Epithelial cell of prostate (primary cell): ENCODE results near the gene IPO5.

Experiments used
- DNase-seq: peaks from one replicate; pipeline ENCODE4 v3.0.0-alpha.2; 2011; ENCODE audit warnings: low read depth, low spot score
- H3K27ac ChIP-seq: fragments of 450-650 bp; 2 replicates; pipeline ENCODE4 v1.5.1; 2017; ENCODE audit warnings: mild to moderate bottlenecking

The IPO5 gene

DNA sequence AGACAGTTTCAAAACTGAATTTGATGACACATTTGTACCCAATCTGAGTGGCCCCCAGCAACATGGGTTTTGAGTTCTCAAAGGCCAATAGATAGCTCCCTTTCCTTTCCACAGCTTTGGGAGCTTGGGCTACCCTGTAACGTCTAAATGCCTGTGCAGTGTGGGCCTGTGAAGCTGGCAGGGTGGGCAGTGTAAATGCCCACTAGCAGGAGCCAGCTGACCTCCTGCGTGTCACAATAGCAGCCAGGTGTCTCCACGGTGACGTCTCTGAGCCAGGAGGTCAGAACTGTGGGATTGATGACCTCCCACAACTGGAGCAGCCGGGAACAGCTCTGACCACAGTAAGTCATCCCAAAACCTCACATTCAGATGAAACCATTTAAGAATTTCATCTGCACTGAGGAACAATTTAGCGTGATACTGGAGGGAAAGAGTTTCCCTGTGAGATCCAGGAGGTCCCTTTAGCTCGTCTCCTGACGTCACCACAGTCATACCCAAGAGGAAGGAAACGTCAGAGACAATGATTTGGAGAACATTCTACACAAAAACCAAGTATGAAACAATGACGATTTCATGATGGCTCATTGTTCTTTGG lies at the start of gene IPO5:
Gene IPO5, plus strand, starts transcription at position 300 of the 595 bp plus-strand sequence. CDS start 23,022 bp downstream, outside the sequence.
- H3K27ac ChIP-seq: no peak within 1 kb of the TSS

DNA sequence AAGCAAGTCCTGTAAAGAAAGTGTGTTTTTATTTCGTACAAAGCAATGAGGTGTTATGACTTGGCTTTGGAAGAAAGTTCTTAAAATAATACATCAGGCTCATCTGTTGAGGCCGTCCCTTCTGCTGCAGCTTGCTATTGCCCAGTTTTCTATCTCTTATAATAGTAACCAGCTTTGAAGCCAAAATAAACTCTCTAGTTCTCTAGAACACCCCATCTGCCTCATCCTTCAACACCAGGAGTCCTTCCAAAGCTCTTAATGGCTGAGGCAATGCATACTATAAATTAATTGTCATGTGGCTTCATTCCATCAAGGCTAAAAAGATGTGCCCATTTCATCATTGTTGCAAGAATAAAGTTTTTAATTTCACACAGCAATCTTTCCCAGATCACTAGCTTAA lies 49.4 kb upstream of the IPO5 start:
- no peak for DNase-seq
- H3K27ac ChIP-seq: no peak overlapping the region

More for the DNA sequence above, at the start of gene IPO5:
- DNase-seq: no peak

DNA sequence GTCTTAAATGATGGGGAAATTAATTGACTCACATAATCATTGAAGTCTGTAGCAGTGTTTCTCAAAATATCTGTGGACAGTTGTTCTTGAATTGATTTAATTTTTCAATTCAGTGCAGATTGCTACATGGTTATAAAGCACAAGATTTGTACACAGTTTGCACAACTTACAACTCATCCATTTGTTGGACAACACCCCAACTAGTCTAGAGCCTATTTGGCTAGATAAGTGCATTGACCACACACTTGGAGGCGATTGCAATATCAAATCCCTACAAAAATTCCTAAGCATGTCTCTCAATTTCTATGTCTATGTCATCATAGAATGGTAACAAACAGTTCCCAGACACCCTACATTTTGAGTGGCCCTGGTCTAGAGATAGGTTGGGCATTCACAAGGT lies 48.0 kb upstream of the IPO5 start:
- H3K27ac ChIP-seq: no peak overlapping the region
- DNase-seq: no peak

DNA sequence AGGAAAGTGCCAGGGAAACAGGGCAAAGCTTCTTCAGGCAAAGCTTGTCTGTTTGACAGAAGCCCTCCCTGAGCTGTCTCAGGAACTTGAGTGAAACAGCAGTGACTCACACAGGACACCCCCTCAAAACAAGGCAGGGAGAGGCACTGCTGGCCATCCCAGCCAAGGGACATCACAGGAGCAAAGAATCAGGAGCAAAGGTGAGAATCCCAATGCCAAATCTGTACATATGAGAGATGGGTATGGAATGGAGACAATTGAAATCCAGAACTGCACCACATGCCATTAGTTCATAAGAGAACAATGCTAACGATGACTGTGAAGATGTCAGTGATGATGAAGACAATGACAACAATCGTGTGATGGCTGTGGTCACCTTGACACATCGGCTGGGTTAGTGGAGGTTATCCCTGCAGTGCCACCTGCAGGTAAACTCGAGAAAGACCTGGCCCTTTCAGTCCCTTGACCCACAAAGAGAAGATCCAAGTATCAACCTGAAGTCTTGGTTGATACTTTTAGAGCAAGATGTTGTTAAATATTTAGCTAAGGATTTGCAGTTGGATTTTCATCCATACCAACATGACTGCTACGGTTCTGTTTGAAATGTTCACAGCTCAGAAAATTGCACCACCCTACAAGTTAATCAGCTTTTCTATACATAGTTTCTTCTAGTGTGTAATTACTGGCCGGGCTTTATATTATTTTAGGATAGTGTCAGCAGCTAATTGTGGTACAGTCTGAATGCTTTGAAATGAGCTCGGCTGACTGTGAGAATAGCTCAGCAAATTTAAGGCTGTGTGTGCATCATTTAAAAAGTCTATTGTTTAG lies 42.0 kb upstream of the IPO5 start:
- H3K27ac ChIP-seq: no peak overlapping the region
- DNase-seq: peak; percentile 6

DNA sequence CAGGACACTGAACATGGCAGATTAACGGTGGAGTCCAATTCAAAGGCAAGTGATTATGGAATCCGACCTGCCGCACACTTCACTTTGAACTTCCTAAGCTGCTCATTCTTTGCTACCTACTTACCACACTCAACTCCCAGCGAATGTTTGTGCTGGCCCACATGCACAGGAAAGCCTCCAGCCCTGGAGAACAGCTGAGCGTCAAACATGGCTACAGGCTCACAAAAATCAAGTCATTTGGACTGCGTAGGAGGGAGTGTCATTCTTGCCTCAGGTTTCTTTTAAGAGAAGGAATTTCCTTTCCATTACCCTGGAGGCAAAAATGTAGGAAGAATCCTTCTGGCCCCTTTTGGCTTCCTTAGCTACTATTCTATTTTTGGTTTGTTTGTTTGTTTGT lies 41.3 kb upstream of the IPO5 start:
- H3K27ac ChIP-seq: no peak overlapping the region

DNA sequence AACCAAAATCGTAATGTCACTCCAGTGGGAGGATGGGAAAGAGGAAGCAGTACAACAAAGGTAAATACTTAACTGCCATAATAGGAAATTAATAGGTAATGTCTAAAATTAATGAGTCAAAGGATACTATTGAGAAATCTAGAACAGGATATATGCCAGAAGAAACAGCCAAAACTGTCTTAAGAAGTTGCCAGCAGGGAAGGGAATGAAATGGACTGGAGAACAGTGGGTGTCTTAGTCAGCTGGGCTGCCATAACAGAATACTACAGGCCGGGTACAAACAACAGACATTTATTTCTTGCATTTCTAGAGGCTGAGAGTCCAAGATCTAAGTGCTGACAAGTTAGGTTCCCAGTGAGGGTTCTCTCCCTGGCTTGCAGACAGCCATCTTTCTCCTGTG lies 40.3 kb upstream of the IPO5 start:
- no peak overlapping the region for H3K27ac ChIP-seq
- DNase-seq: no peak

More for the DNA sequence above, 41.3 kb upstream of the IPO5 start:
- no peak for DNase-seq

DNA sequence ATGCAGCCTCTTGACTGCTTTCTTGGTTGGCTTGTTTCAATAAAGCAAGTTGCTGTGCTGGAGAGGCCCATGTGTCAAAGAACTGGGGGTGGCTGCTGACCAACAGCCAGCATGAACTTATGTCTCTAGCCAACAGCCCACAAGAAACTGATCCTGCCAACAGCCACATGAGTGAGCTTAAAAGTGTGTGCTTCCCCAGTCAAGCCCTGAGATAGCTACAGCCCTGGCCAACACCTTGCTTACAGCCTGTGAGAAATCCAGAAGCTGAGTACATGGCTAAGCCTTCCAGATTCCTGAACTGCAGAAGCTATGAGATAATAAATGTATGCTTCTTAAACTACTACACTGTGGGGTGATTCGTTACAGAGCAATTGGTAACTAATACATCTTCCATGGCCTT lies 38.9 kb upstream of the IPO5 start:
- no peak overlapping the region for H3K27ac ChIP-seq
- no peak for DNase-seq

DNA sequence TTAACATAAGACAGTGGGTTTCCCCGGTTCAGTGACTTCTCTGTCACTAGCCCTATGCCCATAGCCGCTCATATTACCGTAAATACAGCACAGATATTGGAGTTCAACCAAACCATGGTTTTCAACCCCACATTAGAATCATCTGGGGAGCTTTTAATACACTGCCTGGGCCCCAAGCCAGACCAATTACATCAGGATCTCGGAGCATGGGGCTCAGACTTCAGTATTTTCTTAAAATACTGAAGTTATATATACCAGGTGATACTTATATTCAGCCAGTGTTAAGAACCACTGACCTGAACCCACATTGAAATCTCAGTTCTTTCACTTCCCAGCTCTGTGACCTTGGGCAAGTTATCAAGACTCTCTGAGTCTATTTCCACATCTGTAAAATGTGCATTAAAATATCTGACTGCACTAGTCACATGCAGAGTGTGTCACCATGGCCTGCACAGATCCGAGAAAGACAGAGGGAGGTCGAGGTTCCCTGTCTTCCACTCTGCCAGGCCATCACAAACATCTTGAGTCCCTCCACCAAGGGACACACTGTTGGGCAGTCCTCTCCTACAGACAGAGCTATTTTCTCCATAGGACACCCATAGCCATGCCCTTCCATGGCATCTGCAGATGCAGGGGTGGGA lies 32.2 kb upstream of the IPO5 start:
- H3K27ac ChIP-seq: no peak overlapping the region
- no peak for DNase-seq

DNA sequence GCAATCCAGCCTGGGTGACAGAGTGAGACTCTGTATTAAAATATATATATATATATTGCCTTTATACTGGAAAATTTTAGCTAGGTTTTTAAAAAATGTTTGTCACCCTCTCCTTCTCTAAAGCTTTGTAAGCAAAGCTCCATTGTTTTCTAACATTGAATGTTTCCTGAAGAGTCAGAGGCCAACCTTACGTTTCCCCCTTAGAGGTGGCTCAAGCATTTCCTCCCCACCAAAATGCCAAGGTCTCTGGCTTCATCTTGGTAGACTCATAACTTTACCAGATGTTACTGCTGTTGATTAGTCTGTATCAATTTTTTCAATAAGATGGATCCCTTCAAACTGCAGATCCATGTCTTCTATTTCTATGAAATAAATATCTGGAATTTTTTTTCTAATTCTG lies 25.2 kb upstream of the IPO5 start:
- H3K27ac ChIP-seq: no peak overlapping the region

DNA sequence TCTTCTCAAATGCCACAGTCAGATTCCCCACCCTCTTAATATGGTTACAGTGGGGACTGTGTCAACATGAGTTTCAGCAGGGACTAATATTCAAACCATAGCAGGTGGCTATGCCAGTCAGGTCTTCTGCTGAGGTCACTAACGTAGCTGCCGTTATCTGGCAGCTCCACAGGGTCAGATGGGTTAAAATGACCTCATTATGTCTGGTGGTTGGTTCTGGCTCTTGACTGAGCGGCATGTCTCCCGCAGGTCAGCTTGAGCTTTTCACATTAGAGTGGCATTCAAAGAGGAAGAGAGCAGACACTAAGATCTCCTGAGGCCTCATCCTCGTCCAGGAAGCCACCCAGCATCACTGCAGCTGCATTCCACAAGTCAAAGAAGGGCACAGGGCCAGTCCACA lies 21.4 kb upstream of the IPO5 start:
- DNase-seq: no peak
- no peak overlapping the region for H3K27ac ChIP-seq

More for the DNA sequence above, 25.2 kb upstream of the IPO5 start:
- DNase-seq: no peak

DNA sequence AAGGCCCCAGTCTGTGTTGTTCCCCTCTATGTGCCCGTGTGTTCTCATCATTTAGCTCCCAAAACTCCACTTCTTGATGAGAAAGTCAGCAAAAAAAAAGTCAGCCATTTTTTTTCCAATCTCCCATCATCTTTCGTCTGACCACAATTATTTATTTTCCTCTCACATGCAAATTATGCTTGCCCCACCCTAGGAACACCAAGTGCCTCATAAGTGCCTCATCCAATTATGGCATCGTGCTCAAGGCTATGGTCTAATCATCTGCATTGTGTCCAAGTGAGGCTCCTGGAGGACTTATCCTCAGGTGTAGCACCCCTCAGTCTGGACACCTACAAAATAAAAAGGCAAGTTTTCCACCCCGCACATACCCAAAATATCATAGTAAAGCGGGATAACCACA lies 20.8 kb upstream of the IPO5 start:
- DNase-seq: no peak
- H3K27ac ChIP-seq: no peak overlapping the region

DNA sequence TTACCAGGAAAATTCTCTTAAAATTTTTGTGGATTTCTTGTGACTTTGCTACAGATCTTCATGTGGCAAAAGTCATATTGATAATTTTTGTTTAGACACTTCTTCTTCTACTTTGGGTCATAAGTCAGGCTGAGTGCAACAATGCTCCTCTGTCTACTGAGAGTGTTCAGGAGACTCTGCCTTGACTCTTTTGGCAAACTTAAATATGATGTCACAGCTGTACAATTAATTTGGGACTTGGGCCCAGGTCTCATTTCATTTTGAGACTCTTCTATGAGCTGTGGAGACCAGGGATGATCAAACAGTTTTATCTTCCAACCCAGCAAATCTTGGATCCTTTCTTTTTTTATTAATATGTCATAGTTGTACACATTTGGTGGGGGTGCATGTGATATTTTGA lies 19.7 kb upstream of the IPO5 start:
- no peak overlapping the region for H3K27ac ChIP-seq
- no peak for DNase-seq

DNA sequence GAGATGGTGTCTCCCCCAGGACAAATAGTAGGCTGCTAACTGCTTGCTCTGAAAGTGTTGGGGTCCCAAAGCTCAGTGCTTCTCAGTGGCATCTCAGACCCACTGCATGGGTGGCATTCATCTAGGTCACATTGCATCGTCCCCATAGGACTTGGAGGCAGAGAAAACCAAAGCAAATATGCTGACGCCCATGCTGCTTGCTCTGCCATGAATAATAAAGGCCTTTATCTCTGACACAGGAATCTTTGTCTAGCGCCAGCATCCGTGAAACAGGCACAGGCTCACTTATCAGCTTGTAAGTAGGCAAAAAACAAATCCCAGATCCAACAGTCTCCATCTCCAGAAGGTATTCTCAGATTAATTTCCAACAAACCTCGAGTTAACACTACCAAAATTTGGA lies 18.9 kb upstream of the IPO5 start:
- DNase-seq: no peak
- no peak overlapping the region for H3K27ac ChIP-seq

DNA sequence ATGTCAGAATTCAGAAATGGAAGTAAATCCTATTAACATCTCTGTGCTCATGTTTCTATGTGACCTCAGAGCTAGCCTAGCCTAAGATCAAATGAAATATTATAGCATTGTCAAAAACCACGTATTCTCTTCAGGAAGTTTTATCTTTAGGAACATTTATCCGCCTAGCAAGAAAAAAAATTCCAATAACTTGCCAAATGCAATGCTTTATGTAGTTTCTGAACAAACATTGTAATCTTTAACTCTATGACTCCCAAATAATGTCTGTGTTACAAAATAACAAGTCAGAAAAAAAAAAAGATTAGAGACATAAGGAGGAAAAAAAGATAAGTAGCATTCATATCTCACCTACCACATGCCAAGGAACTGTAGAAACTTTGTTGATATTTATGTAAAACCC lies 18.4 kb upstream of the IPO5 start:
- H3K27ac ChIP-seq: no peak overlapping the region
- DNase-seq: no peak

DNA sequence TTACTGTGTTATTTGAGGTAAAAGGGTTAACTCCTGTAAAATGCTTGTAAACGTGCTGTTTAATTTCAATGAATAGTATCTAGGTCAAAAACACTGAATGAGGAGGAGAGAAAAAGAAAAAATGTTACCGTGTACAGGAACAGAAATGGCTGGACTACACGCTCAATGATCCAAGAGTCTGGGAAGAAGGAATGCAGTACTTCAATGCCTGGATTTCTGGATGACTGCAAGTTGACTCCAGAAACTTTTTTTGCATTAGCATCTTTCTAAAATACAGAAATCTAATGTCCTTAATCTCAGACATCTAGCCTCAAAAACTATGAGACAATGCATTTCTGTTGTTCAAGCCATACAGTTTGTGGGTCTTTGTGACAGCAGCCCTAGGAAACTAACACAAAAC lies 17.4 kb upstream of the IPO5 start:
- DNase-seq: no peak
- no peak overlapping the region for H3K27ac ChIP-seq

DNA sequence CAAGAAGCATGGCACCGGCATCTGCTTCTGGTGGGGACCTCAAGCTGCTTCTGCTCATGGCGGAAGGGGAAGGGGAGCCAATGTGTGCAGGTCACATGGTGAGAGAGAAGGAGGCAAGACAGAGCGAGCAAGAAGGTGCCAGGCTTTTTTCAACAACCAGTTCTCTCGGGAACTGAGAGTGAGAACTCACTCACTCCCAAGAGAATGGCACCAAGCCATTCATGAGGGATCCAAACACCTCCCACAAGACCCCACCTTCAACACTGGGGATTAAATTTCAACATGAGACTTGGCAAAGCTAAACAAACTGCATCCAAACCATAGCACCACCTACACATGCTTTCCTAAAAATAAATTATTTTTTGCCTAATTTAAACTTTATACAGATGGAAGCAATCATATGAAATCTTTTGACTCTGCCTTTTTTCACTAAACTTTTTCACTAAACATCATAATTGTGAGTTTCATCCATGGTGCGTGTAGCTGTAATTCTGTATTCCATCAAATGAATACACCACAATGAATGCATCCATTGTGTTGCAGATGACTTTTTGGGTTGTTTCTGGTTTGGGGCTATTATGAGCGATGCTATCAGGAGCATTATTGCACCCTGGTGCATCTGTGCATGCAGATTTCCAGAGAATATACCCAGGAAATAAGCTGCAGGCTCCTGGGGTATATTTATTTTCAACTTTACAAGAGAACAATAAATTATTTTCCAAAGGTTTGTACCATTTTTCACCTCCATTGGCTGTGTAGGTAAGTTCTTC lies 14.6 kb upstream of the IPO5 start:
- H3K27ac ChIP-seq: no peak overlapping the region
- no peak for DNase-seq

DNA sequence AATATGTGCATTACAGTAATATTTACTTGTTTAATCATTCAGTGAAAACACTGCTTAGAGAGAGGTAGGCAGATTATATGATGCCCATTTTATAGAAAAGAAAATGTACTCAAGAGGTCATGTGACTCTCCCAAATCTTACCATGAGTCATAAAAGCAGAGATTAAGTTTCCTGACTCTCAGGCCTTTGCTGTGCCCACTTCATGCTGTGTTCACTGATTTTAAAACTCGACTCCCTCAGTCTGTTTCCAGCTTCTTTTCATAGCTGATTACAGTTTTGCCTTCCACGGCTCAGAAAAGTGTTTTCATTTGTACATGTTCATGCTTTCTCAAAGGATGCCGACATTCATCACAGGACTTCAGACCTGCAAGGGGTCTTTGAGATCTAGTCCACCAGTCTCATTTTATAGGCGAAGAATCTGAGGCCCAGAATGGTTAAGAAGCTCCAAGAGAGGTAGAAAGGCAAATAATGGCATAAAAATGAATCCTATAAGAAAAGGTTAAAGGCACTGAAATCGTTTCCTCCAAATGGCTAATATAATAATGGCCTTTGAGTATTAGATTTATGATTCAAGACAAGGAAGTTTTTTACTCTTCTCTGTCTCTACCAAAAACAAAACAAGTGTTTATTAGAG lies 9.0 kb upstream of the IPO5 start:
- no peak overlapping the region for H3K27ac ChIP-seq
- no peak for DNase-seq

DNA sequence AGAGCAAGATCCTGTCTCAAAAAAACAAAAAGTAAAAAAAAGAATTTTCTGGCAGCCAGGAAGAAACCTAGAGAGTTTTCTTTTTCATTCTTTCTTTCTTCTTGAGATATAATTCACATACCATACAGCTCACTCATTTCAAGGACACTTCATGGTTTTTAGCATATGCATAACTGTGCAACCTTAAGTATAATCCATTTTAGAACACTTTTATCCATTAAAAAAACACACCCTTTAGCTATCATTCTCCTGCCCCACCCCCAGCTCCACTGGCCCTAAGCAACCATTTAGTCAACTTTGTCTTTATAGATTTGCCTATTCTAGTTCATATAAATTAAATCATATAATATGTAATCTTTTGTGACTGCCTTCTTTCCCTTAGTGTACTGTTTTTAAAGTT lies 8.1 kb upstream of the IPO5 start:
- H3K27ac ChIP-seq: no peak overlapping the region
- no peak for DNase-seq

DNA sequence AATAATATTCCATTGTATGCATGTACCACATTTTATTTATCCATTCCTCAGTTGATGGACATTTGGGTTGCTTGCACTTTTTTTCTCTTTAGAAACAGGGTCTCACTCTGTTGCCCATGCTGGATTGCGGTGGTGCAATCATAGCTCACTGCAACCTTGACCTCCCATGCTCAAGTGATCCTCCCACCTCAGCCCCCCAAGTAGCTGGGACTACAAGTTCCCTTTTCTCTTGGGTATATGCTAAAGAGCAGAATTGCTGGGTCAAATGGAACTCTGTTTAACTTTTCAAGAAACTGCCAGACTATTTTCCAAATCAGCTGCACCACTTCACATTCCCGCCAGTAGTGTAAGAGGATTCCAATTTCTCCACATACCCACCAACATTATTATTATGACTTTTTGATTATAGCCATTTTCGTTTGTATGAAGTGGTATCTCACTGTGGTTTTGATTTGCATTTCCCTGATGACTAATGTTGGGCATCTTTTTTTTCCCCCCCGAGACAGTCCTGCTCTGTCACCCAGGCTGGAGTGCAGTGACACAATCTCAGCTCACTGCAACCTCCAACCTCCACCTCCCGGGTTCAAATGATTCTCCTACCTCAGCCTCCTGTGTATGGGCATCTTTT lies 7.6 kb upstream of the IPO5 start:
- DNase-seq: no peak
- H3K27ac ChIP-seq: no peak overlapping the region
